VCaP (cell line): ENCODE measurements around the gene PRSS56.

ENCODE experiments used
- H3K27ac ChIP-seq: fragments of 450-650 bp; 2 replicates; pipeline ENCODE4 v1.5.1; 2017
- TF ChIP-seq, protein P1 (sequence below): fragments of 450-650 bp; conservative IDR thresholded peaks from 2 replicates; pipeline ENCODE4 v1.5.1; 2017; ENCODE audit warnings: mild to moderate bottlenecking, moderate library complexity

The PRSS56 gene

DNA sequence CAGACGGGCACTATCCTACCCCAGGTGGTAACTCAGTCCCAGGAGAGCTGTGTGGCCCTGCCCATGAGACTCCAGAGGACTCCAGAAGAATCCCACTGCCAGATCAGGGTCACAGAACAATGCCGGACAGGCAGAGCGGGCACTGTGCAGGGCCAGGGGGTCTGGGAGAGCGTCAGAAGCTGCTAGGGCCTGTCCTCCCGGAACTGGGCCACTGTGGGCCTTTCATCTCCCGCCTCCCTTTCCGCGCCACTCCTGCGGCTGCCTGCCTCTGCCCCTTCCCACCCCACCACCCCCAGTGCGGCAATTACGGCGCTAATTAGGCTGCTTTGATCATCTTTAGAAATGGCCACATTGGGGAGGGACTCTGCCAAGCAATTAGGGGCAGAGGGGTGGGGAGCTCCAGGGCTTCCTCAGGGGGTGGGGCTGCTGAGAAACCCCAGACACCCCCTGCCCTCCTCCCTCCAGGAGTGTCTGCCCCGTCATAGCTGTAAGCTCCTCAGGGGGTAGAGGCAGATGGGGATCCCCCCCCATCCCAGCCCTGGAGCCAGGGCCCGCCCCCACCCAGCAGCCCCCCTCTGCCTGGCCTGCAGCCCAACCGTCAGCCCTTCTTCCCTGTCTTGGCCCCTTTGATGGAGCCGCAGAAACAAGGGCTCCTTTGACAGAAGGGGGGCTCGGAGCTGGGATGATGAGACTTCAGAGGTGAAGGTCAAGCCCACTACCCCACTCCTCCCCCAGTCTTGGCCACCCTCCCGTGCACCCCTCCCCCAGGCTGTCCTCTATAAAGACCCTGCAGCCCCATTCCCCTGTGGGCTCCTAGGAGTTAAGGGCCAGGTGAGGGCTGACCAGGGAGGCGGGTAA lies at the start of gene PRSS56:
Gene PRSS56 (plus strand): TSS at position 808 of the 858 bp plus-strand sequence. CDS start 211 bp downstream, outside the sequence.
- TF ChIP-seq, protein P1, sequence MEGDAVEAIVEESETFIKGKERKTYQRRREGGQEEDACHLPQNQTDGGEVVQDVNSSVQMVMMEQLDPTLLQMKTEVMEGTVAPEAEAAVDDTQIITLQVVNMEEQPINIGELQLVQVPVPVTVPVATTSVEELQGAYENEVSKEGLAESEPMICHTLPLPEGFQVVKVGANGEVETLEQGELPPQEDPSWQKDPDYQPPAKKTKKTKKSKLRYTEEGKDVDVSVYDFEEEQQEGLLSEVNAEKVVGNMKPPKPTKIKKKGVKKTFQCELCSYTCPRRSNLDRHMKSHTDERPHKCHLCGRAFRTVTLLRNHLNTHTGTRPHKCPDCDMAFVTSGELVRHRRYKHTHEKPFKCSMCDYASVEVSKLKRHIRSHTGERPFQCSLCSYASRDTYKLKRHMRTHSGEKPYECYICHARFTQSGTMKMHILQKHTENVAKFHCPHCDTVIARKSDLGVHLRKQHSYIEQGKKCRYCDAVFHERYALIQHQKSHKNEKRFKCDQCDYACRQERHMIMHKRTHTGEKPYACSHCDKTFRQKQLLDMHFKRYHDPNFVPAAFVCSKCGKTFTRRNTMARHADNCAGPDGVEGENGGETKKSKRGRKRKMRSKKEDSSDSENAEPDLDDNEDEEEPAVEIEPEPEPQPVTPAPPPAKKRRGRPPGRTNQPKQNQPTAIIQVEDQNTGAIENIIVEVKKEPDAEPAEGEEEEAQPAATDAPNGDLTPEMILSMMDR, result no peak
- H3K27ac ChIP-seq, result no peak within 1 kb of the TSS

DNA sequence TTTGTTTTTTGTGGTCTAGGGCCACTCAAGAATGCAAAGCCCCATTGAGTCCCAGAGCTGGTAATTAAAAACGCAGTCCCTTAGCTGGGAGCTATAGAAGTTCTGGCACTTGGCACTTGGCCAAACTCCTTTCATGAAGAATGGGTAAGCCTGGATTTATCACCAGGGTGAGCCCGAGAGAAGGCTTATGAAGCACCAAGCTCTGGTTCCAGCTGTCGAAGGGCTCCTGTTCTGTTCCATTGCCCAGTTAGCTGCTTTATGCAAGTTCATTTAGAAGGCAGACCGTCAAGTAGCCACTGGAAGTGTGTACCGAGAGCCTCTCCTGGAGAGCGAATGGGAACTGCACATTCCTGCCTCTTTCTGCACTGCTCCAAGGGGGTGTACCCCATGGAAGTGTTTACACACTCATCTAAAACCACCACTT lies 46.7 kb upstream of the PRSS56 start:
- H3K27ac ChIP-seq, result no peak overlapping the region
- TF ChIP-seq, protein P1, result no peak

DNA sequence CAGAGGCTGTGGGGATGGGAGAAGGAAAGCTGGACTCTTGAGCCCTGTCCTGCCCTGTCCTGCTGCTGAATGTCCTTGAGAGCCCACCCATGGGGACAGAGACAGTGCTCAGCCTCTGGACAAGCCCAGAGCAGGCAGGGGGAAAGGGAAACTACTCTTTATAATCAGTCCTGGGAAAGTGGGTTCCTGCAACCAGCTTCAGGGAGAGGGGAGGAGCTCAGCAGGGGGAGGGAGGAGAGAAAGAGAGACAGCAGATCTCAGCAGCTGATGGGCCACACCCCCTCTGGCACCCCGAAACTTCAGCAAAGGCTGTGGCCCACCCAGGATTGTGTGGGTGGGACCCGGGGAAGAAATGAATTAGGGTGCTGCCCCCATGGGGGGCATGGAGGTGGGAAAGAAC lies 44.1 kb upstream of the PRSS56 start:
- H3K27ac ChIP-seq, result no peak overlapping the region
- TF ChIP-seq, protein P1, result no peak

DNA sequence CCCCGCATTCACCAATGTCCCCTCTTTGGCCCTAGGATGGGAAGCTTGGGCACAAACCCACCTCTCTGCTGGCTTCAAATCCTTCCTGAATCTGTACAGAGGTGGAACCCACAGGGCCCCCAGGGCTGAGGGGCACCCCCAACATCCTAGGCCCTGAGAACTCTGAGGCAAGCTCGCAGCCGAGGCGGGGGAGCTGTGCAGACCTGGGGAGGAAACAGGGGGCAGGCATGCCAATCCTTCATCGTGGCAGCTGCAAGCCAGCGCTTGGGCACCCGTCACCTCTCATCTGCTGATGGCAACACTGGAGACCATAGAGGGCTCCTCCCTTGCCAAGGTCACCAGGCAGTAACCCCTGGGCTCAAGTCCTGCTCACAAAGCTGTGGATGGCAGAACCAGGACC lies 43.4 kb upstream of the PRSS56 start:
- H3K27ac ChIP-seq, result no peak overlapping the region
- TF ChIP-seq, protein P1, result no peak

DNA sequence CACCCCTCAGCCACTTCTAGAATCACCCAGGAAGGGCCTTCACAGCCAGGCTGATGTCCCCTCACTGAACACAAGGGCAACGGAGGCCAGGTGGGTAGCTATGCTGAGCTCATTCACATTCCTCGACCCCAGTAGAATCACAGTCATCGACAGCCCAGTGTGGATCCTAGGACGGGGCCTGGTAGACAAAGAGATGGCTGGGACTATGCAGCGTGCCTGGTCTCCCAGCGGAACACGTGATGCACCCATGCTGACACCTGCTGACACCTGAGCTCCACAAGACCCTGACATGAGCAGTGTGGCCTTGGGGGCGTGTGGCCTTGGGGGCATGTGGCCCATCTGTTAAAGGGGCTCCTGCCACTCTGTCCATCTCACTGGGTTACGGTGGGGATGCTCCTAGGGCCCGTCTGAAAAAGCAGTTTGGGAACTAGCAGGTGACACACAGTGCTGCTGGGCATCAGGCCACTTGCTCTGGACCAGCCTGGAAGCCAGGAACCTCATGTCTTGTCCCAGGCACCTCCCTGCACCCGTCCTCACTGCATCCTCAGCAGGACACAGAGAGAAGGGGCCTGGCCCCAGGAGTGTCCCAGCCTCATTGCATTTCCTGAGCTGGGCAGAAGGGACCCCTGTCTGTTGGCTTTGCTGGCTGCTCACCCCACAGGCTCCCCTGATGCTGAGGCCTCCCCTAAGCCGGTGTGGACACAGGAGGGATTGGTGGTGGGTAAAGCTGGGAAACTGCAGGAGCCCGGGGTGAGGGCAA lies 42.3 kb upstream of the PRSS56 start:
- TF ChIP-seq, protein P1, result no peak
- no peak overlapping the region for H3K27ac ChIP-seq

DNA sequence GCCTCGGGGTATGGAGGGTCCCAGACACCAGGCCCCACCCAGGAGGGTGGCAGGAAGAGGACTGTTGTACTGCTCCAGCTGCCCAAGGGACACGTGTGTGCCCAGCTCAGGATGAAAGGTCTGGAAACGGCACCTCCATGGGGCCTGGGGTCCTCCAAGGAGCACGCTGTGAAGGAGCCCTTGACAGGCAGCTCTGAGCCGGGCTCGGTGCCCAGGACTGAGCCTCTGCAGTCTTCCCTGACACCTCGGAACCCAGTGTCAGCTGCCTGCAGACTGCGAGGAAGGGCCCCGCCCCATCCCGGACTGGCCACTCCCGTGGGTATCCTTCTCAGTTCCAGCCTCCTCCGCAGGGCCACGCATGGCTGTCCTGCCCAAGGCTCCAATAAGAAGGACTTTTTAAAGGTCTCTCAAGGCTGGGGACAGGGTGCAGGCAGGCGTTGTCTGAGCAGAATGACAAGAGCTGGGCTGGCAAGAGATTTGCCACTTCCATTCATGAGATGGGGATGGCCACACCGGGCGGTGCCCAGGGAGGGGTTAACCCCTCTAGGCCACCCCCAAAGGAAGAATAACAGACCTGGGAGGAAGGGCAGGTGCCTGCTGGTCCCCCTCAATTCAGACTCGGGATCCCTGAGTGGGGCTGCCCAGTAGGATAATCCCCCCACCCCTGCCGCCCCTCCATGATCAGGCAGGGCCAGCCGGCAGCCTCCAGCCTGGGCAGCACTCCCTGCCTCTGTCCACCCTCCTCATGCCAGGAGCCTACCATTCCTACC lies 41.4 kb upstream of the PRSS56 start:
- TF ChIP-seq, protein P1, result no peak
- H3K27ac ChIP-seq, result no peak overlapping the region
